ENCODE measurements around the gene PDAP1. TPM values are rescaled to one million over a fixed set of nuclear protein-coding genes. Genes with fewer than 3 reads are reported as not detected.

The PDAP1 gene
- total and polyA plus RNA-seq, 2 of the 13 experiments (the other 11 are each of a cell fraction or from before 2014, with no cell fraction given), result 13.0 to 100 TPM

- TF ChIP-seq, protein P1, sequence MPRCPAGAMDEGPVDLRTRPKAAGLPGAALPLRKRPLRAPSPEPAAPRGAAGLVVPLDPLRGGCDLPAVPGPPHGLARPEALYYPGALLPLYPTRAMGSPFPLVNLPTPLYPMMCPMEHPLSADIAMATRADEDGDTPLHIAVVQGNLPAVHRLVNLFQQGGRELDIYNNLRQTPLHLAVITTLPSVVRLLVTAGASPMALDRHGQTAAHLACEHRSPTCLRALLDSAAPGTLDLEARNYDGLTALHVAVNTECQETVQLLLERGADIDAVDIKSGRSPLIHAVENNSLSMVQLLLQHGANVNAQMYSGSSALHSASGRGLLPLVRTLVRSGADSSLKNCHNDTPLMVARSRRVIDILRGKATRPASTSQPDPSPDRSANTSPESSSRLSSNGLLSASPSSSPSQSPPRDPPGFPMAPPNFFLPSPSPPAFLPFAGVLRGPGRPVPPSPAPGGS (CRISPR knock-in tag; IDR thresholded peaks at IDR 0.05), result no peak
- TF ChIP-seq MED8 (CRISPR knock-in tag; IDR thresholded peaks at IDR 0.05; ENCODE audit: insufficient replicate concordance), result no peak
- peak; percentile 36; the same call in 1 of the 2 replicates for TF ChIP-seq ZSCAN25 (CRISPR knock-in tag; IDR thresholded peaks at IDR 0.05)
- no peak for TF ChIP-seq ZNF660 (CRISPR knock-in tag; IDR thresholded peaks at IDR 0.05; ENCODE audit: borderline replicate concordance, low read depth)
- TF ChIP-seq SOX5 (CRISPR knock-in tag; IDR thresholded peaks at IDR 0.05; ENCODE audit: borderline replicate concordance), result peak; percentile 45; the same call in 1 of the 2 replicates
- TF ChIP-seq CBX1 (IDR thresholded peaks at IDR 0.05; ENCODE audit: low read depth), result peak; percentile 42
- TF ChIP-seq, protein P2, sequence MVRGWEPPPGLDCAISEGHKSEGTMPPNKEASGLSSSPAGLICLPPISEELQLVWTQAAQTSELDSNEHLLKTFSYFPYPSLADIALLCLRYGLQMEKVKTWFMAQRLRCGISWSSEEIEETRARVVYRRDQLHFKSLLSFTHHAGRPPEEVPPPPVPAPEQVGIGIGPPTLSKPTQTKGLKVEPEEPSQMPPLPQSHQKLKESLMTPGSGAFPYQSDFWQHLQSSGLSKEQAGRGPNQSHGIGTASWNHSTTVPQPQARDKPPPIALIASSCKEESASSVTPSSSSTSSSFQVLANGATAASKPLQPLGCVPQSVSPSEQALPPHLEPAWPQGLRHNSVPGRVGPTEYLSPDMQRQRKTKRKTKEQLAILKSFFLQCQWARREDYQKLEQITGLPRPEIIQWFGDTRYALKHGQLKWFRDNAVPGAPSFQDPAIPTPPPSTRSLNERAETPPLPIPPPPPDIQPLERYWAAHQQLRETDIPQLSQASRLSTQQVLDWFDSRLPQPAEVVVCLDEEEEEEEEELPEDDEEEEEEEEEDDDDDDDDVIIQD (CRISPR knock-in tag; IDR thresholded peaks at IDR 0.05; ENCODE audit: low read depth), result 0 out of 2 replicates have a peak, but pooled peaks have one; percentile 29
- 0 out of 2 replicates have a peak, but pooled peaks have one; percentile 83 for TF ChIP-seq ZNF333 (CRISPR knock-in tag; IDR thresholded peaks at IDR 0.05; ENCODE audit: borderline replicate concordance)
- TF ChIP-seq, protein P3, sequence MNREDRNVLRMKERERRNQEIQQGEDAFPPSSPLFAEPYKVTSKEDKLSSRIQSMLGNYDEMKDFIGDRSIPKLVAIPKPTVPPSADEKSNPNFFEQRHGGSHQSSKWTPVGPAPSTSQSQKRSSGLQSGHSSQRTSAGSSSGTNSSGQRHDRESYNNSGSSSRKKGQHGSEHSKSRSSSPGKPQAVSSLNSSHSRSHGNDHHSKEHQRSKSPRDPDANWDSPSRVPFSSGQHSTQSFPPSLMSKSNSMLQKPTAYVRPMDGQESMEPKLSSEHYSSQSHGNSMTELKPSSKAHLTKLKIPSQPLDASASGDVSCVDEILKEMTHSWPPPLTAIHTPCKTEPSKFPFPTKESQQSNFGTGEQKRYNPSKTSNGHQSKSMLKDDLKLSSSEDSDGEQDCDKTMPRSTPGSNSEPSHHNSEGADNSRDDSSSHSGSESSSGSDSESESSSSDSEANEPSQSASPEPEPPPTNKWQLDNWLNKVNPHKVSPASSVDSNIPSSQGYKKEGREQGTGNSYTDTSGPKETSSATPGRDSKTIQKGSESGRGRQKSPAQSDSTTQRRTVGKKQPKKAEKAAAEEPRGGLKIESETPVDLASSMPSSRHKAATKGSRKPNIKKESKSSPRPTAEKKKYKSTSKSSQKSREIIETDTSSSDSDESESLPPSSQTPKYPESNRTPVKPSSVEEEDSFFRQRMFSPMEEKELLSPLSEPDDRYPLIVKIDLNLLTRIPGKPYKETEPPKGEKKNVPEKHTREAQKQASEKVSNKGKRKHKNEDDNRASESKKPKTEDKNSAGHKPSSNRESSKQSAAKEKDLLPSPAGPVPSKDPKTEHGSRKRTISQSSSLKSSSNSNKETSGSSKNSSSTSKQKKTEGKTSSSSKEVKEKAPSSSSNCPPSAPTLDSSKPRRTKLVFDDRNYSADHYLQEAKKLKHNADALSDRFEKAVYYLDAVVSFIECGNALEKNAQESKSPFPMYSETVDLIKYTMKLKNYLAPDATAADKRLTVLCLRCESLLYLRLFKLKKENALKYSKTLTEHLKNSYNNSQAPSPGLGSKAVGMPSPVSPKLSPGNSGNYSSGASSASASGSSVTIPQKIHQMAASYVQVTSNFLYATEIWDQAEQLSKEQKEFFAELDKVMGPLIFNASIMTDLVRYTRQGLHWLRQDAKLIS (CRISPR knock-in tag; IDR thresholded peaks at IDR 0.05), result no peak
- TF ChIP-seq ZNF101 (CRISPR knock-in tag; IDR thresholded peaks at IDR 0.05; ENCODE audit: borderline replicate concordance, low read depth), result no peak
- TF ChIP-seq U2AF2 (IDR thresholded peaks at IDR 0.05; ENCODE audit: low read depth, low read length), result no peak
- no peak for TF ChIP-seq TIGD3 (CRISPR knock-in tag; IDR thresholded peaks at IDR 0.05; ENCODE audit: borderline replicate concordance)
- TF ChIP-seq SMARCC2 (IDR thresholded peaks at IDR 0.05), result no peak
Measured at GRCh38 chr7:99438573-99439480, 30.4 kb upstream of the PDAP1 start, which contains the start of the genes CPSF4 and PTCD1 (continued).
